LNCAP (cell line): ENCODE data around the gene ZNF804A.

Source experiments
- CTCF ChIP-seq: fragments of 450-650 bp; IDR thresholded peaks from 2 replicates; pipeline ENCODE4 v1.5.1; 2017; ENCODE audit warnings: mild to moderate bottlenecking

Gene ZNF804A

GRCh38 chr2:184834699-184835397, 236.5 kb downstream of the ZNF804A start:
- no peak for TF ChIP-seq CTCF

- TF ChIP-seq CTCF: no peak
Observed at GRCh38 chr2:184835398-184835715, 237.0 kb downstream of the ZNF804A start.

GRCh38 chr2:184847331-184847730, 249.0 kb downstream of the ZNF804A start:
- no peak for TF ChIP-seq CTCF

- no peak for TF ChIP-seq CTCF
Observed at GRCh38 chr2:184849516-184849915, 251.2 kb downstream of the ZNF804A start.

GRCh38 chr2:184851576-184851975, 253.2 kb downstream of the ZNF804A start:
- TF ChIP-seq CTCF: no peak

- no peak for TF ChIP-seq CTCF
Observed at GRCh38 chr2:184859187-184859586, 260.9 kb downstream of the ZNF804A start.

GRCh38 chr2:184860744-184861143, 262.4 kb downstream of the ZNF804A start:
- no peak for TF ChIP-seq CTCF

GRCh38 chr2:184875212-184875611, 276.9 kb downstream of the ZNF804A start:
- no peak for TF ChIP-seq CTCF
